NK-92 (cell line): ENCODE data around the gene DNAH10.

ENCODE experiments used
- DNase-seq: peaks from one replicate; lab custom pipeline; 2025; ENCODE audit not compliant: unreplicated experiment; lab: John Stamatoyannopoulos, UW

DNAH10 gene

GRCh38 chr12:123790905-123791467 lies 28.9 kb downstream of the DNAH10 start:
- no peak for DNase-seq

DNA sequence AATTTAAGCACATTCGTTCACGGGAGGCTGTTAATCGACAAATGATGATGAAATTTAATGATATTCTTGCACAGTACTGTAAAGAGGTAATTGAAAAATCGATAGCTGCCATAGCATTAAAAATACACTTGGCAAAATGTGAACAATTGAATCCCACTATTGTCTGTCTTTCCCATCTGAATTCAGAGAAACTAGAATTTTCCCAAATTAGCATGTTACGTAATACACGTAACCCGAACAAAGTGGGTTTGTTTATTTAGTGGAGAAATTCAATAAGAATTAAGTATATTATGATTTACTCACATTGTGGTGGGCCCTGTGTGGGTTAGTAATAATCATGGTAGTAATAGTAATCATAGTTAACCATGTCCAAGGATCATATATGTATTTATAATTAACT lies 31.9 kb downstream of the DNAH10 start:
- DNase-seq = no peak

DNA sequence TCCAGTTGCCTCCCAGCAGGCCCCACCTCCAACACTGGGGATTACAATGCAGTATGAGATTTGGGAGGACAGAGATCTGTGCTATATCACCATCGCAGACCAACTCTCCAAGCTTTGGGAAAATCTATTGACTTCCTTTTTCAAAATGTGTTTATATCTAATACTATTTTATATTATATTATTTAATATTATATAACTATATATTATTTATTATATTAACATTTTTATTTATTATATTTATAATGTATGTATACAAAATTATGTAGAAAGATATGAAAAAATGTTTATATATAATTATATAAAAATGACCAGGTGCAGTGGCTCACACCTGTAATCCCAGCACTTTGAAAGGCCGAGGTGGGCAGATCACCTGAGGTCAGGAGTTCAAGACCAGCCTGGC lies 36.4 kb downstream of the DNAH10 start:
- no peak for DNase-seq

- DNase-seq = no peak
These were observed 37.1 kb downstream of the DNAH10 start for GRCh38 chr12:123799227-123799626.

DNA sequence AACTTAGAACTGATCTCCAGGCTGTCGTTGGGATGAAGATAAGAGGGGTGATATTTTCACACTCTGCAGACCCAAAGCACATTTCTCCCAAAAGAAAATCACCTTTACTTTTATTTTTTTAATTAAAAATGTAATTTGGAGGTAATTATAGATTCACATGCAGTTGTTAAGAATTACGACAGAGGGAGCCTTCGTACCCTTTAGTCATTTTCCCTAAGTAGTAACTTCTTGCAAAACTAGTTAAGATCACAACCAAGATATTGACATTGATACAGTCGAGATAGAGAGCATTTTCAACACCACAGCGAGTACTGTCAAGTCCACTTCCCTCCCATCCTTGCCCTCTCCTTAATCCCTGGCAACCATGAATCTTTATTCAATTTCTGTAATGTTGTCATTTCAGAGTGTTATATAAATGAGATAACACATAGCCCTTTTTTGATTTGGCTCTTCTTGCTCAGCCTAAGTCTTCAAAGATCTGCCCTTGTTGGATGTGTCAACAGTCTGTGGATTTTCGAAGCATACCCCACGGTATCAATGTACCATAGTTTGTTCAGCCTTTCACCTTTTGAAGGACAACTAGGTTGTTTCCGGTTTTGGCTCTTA lies 39.6 kb downstream of the DNAH10 start:
- DNase-seq = no peak

- no peak for DNase-seq
These were observed 43.1 kb downstream of the DNAH10 start for GRCh38 chr12:123805173-123805572.

DNA sequence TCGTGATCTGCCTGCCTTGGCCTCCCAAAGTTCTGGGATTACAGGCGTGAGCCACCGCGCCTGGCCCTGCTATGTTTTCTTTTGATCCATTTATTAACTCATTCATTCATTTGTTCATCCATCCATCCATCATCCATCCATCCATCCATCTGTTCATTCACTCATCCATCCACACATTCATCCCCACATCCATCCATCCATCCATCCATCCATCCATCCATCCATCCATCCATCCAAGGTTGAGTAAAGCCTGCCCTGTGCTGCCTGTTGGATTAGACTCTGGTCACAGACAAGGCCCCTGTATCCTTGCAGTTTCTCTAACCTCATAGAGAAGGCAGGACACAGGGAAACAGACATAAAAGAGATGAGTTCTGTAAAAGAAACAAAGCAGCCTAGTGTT lies 44.9 kb downstream of the DNAH10 start:
- DNase-seq = no peak

- no peak for DNase-seq
These were observed 45.6 kb downstream of the DNAH10 start for GRCh38 chr12:123807670-123808069.

DNA sequence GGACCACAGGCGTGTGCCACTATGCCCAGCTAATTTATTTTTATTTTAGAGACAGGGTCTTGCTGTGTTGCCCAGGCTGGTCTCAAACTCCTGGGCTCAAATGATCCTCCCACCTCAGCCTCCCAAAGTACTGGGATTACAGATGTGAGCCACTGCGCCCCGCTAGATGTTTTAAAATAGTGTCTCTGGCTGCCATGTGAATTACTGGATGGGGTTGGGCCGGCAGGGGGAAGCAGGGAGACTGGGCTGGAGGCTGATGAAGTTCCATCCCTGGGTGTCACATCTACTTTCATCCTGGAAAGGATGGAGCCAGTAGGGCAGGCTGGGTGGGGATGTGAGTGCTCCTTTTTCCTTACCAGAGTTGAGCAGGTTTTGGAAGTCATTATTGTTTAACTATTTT lies 46.1 kb downstream of the DNAH10 start:
- no peak for DNase-seq

DNA sequence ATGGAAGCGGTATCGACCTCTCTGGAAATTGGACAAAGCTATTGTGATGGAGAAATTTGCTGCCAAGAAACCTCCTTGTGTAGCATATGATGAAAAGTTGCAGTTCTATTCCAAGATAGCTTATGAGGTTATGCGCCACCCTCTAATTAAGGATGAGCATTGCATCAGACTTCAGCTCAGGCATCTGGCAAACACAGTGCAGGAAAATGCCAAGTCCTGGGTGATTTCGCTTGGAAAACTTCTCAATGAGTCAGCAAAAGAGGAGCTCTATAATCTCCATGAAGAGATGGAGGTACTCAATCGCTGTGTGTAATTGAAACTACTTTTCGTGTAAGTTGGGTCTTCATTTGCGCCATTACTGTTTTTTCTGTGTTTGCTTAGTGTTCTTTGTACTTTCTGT lies 51.2 kb downstream of the DNAH10 start:
- no peak for DNase-seq

DNA sequence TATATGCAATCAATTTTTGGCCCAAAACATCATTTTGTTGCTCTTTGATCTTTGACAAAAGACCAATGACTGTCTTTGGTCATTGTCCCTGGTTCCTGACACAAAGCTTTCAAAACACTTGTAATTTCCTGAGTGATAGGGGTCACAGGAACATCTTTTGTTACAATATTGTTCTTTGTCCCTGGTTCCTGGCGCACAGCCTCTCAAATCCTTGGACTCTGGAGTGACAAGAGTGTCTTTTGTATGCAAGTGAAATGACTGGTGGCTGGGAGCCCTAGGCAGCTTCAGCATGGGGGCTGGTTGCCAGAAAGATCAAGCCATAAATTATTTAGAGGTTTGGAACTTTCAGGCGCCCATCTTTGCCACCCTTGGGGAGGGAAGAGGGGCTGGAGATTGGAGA lies 53.9 kb downstream of the DNAH10 start:
- no peak for DNase-seq

DNA sequence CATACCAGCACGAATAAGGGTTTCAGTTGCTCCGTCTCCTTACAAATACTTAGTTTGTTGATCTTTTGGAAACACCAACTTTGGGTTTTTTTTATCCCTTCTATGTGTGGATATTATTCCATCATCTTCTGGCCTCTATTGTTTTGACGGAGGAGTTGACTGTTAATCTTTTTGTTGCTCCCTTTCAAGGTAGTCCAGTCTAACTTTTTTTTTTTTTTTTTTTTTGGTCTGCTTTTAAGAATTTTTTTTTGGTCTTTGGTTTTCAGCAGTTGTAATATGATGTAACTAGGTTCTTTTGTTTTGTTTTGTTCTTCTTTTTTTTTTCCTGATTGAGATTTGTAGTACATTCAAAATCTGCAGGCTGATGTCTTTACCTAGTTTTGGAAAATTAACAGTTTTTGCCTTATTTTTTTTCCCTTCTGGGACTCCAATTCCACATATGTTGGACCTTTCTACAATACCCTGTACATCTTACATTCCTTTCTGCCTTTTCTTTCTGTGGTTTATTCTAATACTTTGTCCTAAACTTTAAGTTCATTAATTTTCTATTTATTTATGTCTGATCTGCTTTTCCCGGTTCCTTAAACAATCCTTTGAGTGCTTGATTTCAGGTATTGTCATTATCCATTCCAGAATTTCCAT lies 54.9 kb downstream of the DNAH10 start:
- no peak for DNase-seq

DNA sequence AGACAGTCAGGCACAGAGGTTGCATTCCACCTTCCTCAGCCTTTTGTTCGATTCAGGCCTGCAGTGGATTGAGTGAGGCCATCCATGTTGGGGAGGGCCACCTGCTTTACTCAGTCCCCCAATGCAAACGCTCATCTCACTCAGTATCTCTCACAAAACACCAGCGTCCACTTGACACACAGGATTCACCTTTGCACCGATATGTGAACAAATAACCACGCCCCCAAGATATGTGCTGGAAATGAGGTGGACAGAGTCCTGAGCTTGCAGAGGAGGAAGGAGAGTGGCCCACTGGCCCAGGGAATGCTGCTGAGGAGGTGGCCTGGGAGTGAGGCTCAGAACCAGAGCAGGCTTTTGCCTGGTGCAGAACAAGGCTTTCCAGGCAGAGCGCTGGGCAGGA lies 60.7 kb downstream of the DNAH10 start:
- no peak for DNase-seq

GRCh38 chr12:123828120-123828519 lies 66.0 kb downstream of the DNAH10 start:
- no peak for DNase-seq

DNA sequence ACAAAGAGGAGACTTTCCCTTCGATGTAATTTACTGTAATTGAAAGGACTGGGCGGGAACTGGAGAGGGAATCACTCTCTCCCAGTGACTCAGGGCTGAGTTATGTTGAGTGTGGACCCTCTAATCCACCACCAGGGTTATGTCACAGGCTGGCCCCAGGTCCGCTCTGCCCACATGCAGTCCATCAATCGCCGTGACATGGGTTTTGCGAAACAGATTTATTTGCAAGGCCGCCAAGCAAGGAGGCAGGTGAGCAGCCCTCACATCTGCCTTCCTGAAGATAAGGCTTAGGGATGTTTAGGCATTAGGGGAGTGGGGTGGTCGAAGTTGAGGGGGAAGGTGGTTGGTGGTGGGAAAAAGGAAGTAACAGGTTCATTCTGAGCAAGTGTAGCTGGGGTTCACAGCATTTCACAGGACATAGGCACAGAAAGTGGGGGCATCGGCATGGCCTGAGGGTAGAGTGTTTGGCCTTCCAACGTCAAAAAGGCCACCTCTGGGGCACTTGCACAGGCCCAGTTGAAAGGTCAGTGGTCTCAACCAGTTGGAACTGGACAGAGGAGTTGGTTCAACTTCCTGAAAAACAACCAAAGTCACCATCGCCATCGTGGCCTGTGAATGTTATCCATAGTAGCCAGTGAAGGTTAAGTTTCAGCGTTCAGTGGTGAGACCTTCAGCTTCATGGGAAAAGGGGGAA lies 66.9 kb downstream of the DNAH10 start:
- no peak for DNase-seq

- DNase-seq = no peak
These were observed 67.5 kb downstream of the DNAH10 start for GRCh38 chr12:123829561-123829960.

GRCh38 chr12:123830675-123831074 lies 68.6 kb downstream of the DNAH10 start:
- no peak for DNase-seq

- DNase-seq = no peak
These were observed 70.0 kb downstream of the DNAH10 start for GRCh38 chr12:123832052-123832451.

DNA sequence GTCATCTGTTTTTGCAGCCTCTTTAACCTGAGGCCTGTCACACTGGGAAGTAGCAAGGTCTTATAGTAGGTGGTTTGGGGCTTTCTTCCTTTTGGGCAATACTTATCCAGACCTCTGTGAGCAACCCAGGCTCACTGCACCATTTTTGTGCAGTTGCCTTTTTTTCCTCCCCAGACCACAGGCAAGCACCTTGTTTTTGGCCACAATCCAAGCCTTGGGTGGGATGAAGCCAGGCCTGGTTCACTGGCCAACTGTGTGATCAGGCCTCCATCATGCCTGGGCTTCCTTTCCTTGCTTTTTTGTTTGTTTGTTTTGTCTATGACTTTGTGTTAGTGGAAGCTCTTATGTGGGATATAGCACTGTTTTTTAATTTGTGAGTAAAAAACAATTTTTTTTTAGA lies 71.7 kb downstream of the DNAH10 start:
- DNase-seq = no peak

DNA sequence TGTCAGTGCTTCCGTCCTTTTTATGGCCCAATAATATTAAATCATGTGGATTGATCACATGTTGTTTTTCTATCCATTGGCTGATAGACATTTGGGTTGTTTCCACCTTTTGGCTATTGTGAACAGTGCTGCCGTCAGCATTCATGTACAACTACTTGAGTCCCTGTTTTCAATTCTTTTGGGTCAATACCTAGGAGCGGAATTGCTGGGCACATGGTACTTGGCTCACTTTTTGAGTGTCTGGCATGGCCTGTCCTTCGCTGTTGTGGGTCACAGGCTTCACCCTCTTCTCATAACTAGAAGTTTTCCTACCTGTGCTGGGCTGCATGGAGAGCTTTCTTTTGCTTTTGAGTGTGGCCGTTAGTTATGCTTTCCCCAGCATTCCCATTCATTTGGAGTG lies 72.7 kb downstream of the DNAH10 start:
- DNase-seq = no peak

DNA sequence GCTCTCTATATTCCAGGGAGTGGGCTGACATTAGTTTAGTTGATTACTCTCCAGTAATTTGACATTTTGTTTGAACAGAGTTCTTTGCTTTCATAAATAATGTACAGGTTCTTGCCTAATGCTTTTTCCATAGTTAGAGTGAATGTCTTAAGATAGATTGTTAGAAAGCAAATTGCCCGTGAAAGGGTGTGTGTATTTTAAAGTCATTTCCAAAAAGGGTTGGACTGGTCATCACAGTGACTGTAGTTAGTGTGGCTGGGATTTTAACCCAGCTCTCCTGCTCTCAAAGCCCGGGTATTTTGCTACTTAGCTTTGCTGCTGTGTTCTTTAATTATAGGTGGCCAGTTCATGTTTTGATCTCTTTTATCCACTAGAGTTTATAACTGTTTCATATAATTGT lies 74.2 kb downstream of the DNAH10 start:
- DNase-seq = no peak

DNA sequence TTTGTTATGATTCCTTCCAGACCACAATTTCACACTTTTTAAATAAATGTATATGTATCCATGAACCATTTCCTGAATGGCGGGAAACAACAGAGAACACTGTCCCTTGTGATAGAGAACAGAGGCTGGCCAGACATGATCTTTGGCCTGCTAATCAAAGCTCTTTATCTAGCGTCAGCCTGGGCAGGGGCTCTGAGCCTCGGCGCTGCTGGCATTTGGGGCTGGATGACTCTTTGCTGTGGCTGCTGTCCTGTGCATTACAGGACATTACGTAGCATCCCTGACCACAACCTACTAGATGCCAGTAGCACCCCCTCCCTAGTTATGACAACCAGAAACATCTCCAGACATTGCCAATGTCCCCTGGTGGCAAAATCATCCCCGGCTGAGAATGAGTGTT lies 77.7 kb downstream of the DNAH10 start:
- DNase-seq = no peak
